Measurements from ENCODE around the gene TSFM.

DNA sequence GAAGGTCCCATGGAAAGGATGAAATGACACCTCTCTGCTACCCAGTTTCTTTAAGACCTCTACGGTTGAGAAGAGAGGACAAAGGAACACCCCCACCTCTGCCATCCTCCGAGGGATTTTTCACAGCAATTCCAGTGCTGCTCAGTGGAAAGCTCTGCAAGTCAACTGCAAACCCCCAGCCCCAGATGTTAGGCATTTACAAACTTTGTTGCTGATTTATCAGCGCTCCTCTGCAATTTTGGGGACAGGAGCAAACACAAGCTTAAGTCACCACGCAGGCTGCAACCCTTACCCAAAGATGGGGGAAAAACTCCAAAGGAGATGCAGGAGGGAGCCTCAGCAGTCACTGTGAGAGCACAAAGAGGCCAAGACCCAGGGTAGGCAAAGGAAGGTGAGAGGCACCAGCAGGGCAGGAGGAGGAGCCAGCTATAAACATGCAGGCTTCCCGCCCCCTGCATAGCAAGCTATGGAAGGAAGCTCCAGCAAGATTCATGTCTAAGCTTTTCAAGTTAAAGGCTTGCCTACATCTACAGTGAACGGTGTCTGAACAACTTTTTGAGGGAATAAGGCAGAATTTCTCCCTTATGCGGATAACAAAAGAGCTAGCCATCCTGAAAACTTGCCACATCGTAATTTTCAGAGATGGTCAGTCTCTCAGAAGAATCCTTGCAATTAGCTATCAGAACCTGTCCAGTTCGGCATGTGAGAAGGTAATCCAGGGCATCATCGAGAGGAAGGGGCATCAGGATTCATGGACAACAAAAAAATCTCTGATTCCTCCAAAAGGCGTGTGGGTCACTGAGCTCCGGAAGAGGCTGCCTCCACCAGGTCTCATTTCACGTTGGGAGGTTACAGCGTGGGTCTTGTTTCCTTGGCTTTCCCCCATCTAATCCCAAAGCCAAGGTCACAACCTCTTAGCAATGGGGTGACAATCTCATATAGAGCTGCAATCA lies 60.0 kb downstream of the TSFM start:
- TF ChIP-seq CSDC2 (CRISPR knock-in tag; IDR thresholded peaks at IDR 0.05) (no peak), ZNF565 (CRISPR knock-in tag; conservative IDR thresholded peaks at IDR 0.05; ENCODE audit: low read depth) (no peak), CSRNP3 (CRISPR knock-in tag; IDR thresholded peaks at IDR 0.05) (no peak), ZNF70 (CRISPR knock-in tag; IDR thresholded peaks at IDR 0.05) (no peak), PPARA (CRISPR knock-in tag; IDR thresholded peaks at IDR 0.05; ENCODE audit: borderline replicate concordance) (no peak), TCF4 (CRISPR knock-in tag; IDR thresholded peaks at IDR 0.05; ENCODE audit: borderline replicate concordance) (no peak), OSR1 (CRISPR knock-in tag; IDR thresholded peaks at IDR 0.05) (no peak)

Measured in SK-N-SH treated with all-trans-retinoic acid at 6 μM for 48 hours (cell line).